Fibroblast of the aortic adventitia (primary cell): Measurements from ENCODE around the gene DPF3. TPM values are rescaled to one million over a fixed set of nuclear protein-coding genes. Genes with fewer than 3 reads are reported as not detected.

Experiments used
- DNase-seq: peaks from one replicate; pipeline ENCODE4 v3.0.0-alpha.2; 2010; ENCODE audit warnings: low read depth
- H3K4me3 ChIP-seq: 2 replicates; pipeline ENCODE4 v1.5.1; 2011; ENCODE audit warnings: low read depth, mild to moderate bottlenecking, control low read depth, low read length, moderate library complexity
- CTCF ChIP-seq: IDR thresholded peaks from 2 replicates; pipeline ENCODE4 v1.5.1; 2011; ENCODE audit warnings: mild to moderate bottlenecking, low read length, control low read depth, inconsistent platforms; ENCODE audit not compliant: insufficient read depth
- total RNA-seq: library from RNA; depleted of rRNA; stranded (reverse); fragments of >200 nt; gene quantifications from 2 replicates; pipeline ENCODE4 v1.2.3, GENCODE V29; 2012; ENCODE audit warnings: low replicate concordance

Gene DPF3
- total RNA-seq, 1 donor, result 16.3 TPM

GRCh38 chr14:72675126-72675525 is 218.8 kb downstream of the DPF3 start:
- TF ChIP-seq CTCF, result no peak
- H3K4me3 ChIP-seq, result no peak overlapping the region

GRCh38 chr14:72673179-72673578 is 220.7 kb downstream of the DPF3 start:
- TF ChIP-seq CTCF, result no peak
- no peak for DNase-seq
- H3K4me3 ChIP-seq, result no peak overlapping the region

More at GRCh38 chr14:72675126-72675525, 218.8 kb downstream of the DPF3 start:
- DNase-seq, result no peak

- TF ChIP-seq CTCF, result no peak
- peak; percentile 78 for DNase-seq
- H3K4me3 ChIP-seq, result no peak overlapping the region
Observed at GRCh38 chr14:72666610-72667009, 227.3 kb downstream of the DPF3 start.

GRCh38 chr14:72665259-72665658 is 228.6 kb downstream of the DPF3 start:
- DNase-seq, result peak; percentile 99
- no peak overlapping the region for H3K4me3 ChIP-seq
- no peak for TF ChIP-seq CTCF

GRCh38 chr14:72664651-72665050 is 229.2 kb downstream of the DPF3 start:
- H3K4me3 ChIP-seq, result no peak overlapping the region
- no peak for DNase-seq
- TF ChIP-seq CTCF, result no peak

- H3K4me3 ChIP-seq, result no peak overlapping the region
- no peak for TF ChIP-seq CTCF
- peak; percentile 50 for DNase-seq
Observed at GRCh38 chr14:72663956-72664650, 229.8 kb downstream of the DPF3 start.

- no peak overlapping the region for H3K4me3 ChIP-seq
- TF ChIP-seq CTCF, result no peak
- no peak for DNase-seq
Observed at GRCh38 chr14:72663076-72663487, 230.8 kb downstream of the DPF3 start.
